H9 (cell line): Measurements from ENCODE around the gene SLC34A3. TPM values are rescaled to one million over a fixed set of nuclear protein-coding genes. Genes with fewer than 3 reads are reported as not detected.

Experiments
- DNase-seq: peaks from one replicate; pipeline ENCODE4 v3.0.0-alpha.2; 2017
- H2AFZ ChIP-seq: one replicate; pipeline ENCODE4 v1.6.1; 2013; ENCODE audit warnings: mild to moderate bottlenecking, low read length, control low read depth, moderate library complexity
- H2AK5ac ChIP-seq: 2 replicates; pipeline ENCODE4 v1.6.1; 2013; ENCODE audit warnings: low read length, control low read depth, mixed read lengths; ENCODE audit not compliant: insufficient read length
- H2BK120ac ChIP-seq: one replicate; pipeline ENCODE4 v1.6.1; 2013; ENCODE audit warnings: low read depth, mild to moderate bottlenecking, low read length, control low read depth, inconsistent platforms; ENCODE audit not compliant: poor library complexity, severe bottlenecking
- H2BK12ac ChIP-seq: 2 replicates; pipeline ENCODE4 v1.6.1; 2013; ENCODE audit warnings: low read length, control low read depth, mixed read lengths, low read depth; ENCODE audit not compliant: insufficient read length
- H2BK15ac ChIP-seq: 2 replicates; pipeline ENCODE4 v1.6.1; 2013; ENCODE audit warnings: low read depth, low read length, control low read depth
- H2BK20ac ChIP-seq: one replicate; pipeline ENCODE4 v1.6.1; 2013; ENCODE audit warnings: low read depth, mild to moderate bottlenecking, low read length, control low read depth, inconsistent platforms; ENCODE audit not compliant: poor library complexity, severe bottlenecking
- H2BK5ac ChIP-seq: 2 replicates; pipeline ENCODE4 v1.6.1; 2013; ENCODE audit warnings: low read length, control low read depth, mixed read lengths; ENCODE audit not compliant: insufficient read length
- H3K14ac ChIP-seq: 2 replicates; pipeline ENCODE4 v1.6.1; 2013; ENCODE audit warnings: low read length, control low read depth; ENCODE audit not compliant: insufficient read depth
- H3K18ac ChIP-seq: 2 replicates; pipeline ENCODE4 v1.6.1; 2013; ENCODE audit warnings: low read depth, mild to moderate bottlenecking, mixed read lengths, low read length, control low read depth; ENCODE audit not compliant: insufficient read length
- H3K23ac ChIP-seq: 2 replicates; pipeline ENCODE4 v1.6.1; 2013; ENCODE audit warnings: low read length, control low read depth, mixed read lengths, low read depth; ENCODE audit not compliant: insufficient read length
- H3K23me2 ChIP-seq: 2 replicates; pipeline ENCODE4 v1.6.1; 2013; ENCODE audit warnings: low read depth, mild to moderate bottlenecking, mixed read lengths, low read length, control low read depth; ENCODE audit not compliant: insufficient read length, poor library complexity, severe bottlenecking
- H3K27ac ChIP-seq: 2 replicates; pipeline ENCODE4 v1.5.1; 2013; ENCODE audit warnings: low read length, control low read depth, mixed read lengths, low read depth; ENCODE audit not compliant: insufficient read length
- H3K27me3 ChIP-seq: 2 replicates; pipeline ENCODE4 v1.6.1; 2013; ENCODE audit warnings: low read length, control low read depth, inconsistent platforms; ENCODE audit not compliant: insufficient read depth
- H3K4ac ChIP-seq: 2 replicates; pipeline ENCODE4 v1.6.1; 2013; ENCODE audit warnings: low read depth, mild to moderate bottlenecking, control low read depth, inconsistent platforms, low read length, moderate library complexity
- H3K4me1 ChIP-seq: 2 replicates; pipeline ENCODE4 v1.6.1; 2013; ENCODE audit warnings: low read length, control low read depth, inconsistent platforms; ENCODE audit not compliant: insufficient read depth
- H3K4me2 ChIP-seq: 2 replicates; pipeline ENCODE4 v1.6.1; 2013; ENCODE audit warnings: low read length, control low read depth, mixed read lengths; ENCODE audit not compliant: insufficient read length, insufficient read depth
- H3K56ac ChIP-seq: 2 replicates; pipeline ENCODE4 v1.6.1; 2013; ENCODE audit warnings: low read depth, mild to moderate bottlenecking, mixed read lengths, low read length, control low read depth; ENCODE audit not compliant: insufficient read length
- H3K79me1 ChIP-seq: 2 replicates; pipeline ENCODE4 v1.6.1; 2013; ENCODE audit warnings: low read depth, mild to moderate bottlenecking, moderate library complexity, low read length, control low read depth, inconsistent platforms; ENCODE audit not compliant: insufficient read depth, poor library complexity, severe bottlenecking
- H3K79me2 ChIP-seq: 2 replicates; pipeline ENCODE4 v1.6.1; 2013; ENCODE audit warnings: low read length, control low read depth, inconsistent platforms; ENCODE audit not compliant: insufficient read depth
- H3K9ac ChIP-seq: 2 replicates; pipeline ENCODE4 v1.6.1; 2013; ENCODE audit warnings: low read length, control low read depth, mixed read lengths; ENCODE audit not compliant: insufficient read length; ENCODE audit errors: extremely low read depth
- H3K9me3 ChIP-seq: one replicate; pipeline ENCODE4 v1.6.1; 2013; ENCODE audit warnings: low read depth, low read length, inconsistent platforms; ENCODE audit not compliant: control insufficient read depth
- H3T11ph ChIP-seq: one replicate; pipeline ENCODE4 v1.6.1; 2013; ENCODE audit warnings: mild to moderate bottlenecking, low read length, control low read depth, inconsistent platforms
- H4K20me1 ChIP-seq: one replicate; pipeline ENCODE4 v1.6.1; 2013; ENCODE audit not compliant: control insufficient read depth, insufficient read length, insufficient read depth
- H4K5ac ChIP-seq: 2 replicates; pipeline ENCODE4 v1.6.1; 2013; ENCODE audit warnings: low read depth, mild to moderate bottlenecking, mixed read lengths, low read length, control low read depth; ENCODE audit not compliant: insufficient read length
- H4K8ac ChIP-seq: replicated peaks from 2 replicates; pipeline ENCODE4 v1.6.1; 2013; ENCODE audit warnings: low read length, control low read depth, mixed read lengths, low read depth; ENCODE audit not compliant: insufficient read length
- H4K91ac ChIP-seq: 2 replicates; pipeline ENCODE4 v1.6.1; 2013; ENCODE audit warnings: low read depth, mild to moderate bottlenecking, moderate library complexity, mixed read lengths, low read length, control low read depth; ENCODE audit not compliant: insufficient read length
- H3K27ac Mint-ChIP-seq, 3 experiments: 2 replicates in 2 of 3; 3 replicates in 1 of 3; pipeline ENCODE4 v1.8.0; 2020 to 2021; ENCODE audit warnings: mixed read lengths in 3 of 3, mild to moderate bottlenecking in 1 of 3, moderate library complexity in 1 of 3
- H3K27me3 Mint-ChIP-seq: 2 replicates; pipeline ENCODE4 v1.8.0; 2021; ENCODE audit warnings: low read depth, mild to moderate bottlenecking, moderate library complexity, mixed read lengths
- H3K36me3 Mint-ChIP-seq, 3 experiments: 2 replicates in 2 of 3; 3 replicates in 1 of 3; pipeline ENCODE4 v1.8.0; 2020 to 2021; ENCODE audit warnings: low read depth in 3 of 3, mixed read lengths in 3 of 3; ENCODE audit not compliant: insufficient read depth in 1 of 3
- H3K4me1 Mint-ChIP-seq, 2 experiments: 2 replicates each; pipeline ENCODE4 v1.8.0; 2020; ENCODE audit warnings: mixed read lengths in 2 of 2
- H3K4me3 Mint-ChIP-seq, 2 experiments: 2 replicates in 1 of 2; 3 replicates in 1 of 2; pipeline ENCODE4 v1.8.0; 2020 to 2021; ENCODE audit warnings: mild to moderate bottlenecking in 2 of 2, mixed read lengths in 2 of 2, moderate library complexity in 1 of 2
- H3K9me3 Mint-ChIP-seq, 2 experiments: 2 replicates in 1 of 2; 3 replicates in 1 of 2; pipeline ENCODE4 v1.8.0; 2020; ENCODE audit warnings: mild to moderate bottlenecking in 2 of 2, mixed read lengths in 2 of 2, moderate library complexity in 1 of 2
- WGBS: extraction: QIAGEN DNeasy Blood & Tissue Kit; methylation state at CpG from one replicate; pipeline ENCODE4 v1.1.7; 2013; ENCODE audit warnings: missing lambda C conversion rate, low lambda C conversion rate, mixed read lengths; ENCODE audit not compliant: insufficient read length; ENCODE audit errors: extremely low coverage; 5-methylcytosine and 5-hydroxymethylcytosine counted together
- total RNA-seq: library from RNA; stranded (reverse); gene quantifications from 2 replicates; pipeline ENCODE4 v1.2.1, GENCODE V29; 2021
- TF ChIP-seq, protein P1 (sequence below): fragments of 200-600 bp; sonication (generic); conservative IDR thresholded peaks from 3 replicates; pipeline ENCODE4 v1.8.0; 2021; ENCODE audit warnings: antibody characterized with exemption, mild to moderate bottlenecking

The SLC34A3 gene
- total RNA-seq, 1 experiment from 2014 or later, result not detected

- H3K18ac ChIP-seq, result no peak overlapping the region
- no peak for DNase-seq
- no peak overlapping the region for H3K4ac ChIP-seq
- no peak overlapping the region for H4K91ac ChIP-seq
- WGBS, result no CpG with 5 or more reads among the region's 49 CpGs
- no peak overlapping the region for H2BK15ac ChIP-seq
- Mint-ChIP-seq H3K36me3 (peaks cover 5 to 34% (median 26%) of the 10 kb centered on the region in 3 experiments; a peak in 6 of 7 replicates), H3K4me3 (no peak overlapping the region), H3K27me3 (no peaks in the 10 kb centered on the region), H3K27ac (no peak overlapping the region; a peak in 1 of 7 replicates), H3K9me3 (no peaks in the 10 kb centered on the region), H3K4me1 (peaks cover 4 to 5% of the 10 kb centered on the region in 2 experiments)
- no peak overlapping the region for H4K8ac ChIP-seq
- no peak overlapping the region for H2AK5ac ChIP-seq
- no peak overlapping the region for H2BK20ac ChIP-seq
- H3K4me2 ChIP-seq, result no peak overlapping the region
- no peaks in the 10 kb centered on the region; the same call in 1 of the 2 replicates for H3K4me1 ChIP-seq
- no peaks in the 10 kb centered on the region for H3K79me2 ChIP-seq
- H2BK120ac ChIP-seq, result no peak overlapping the region
- no peak overlapping the region for H3K23ac ChIP-seq
- H3K27me3 ChIP-seq, result no peaks in the 10 kb centered on the region
- no peaks in the 10 kb centered on the region for H4K20me1 ChIP-seq
- H3T11ph ChIP-seq, result no peak overlapping the region
- H2BK5ac ChIP-seq, result no peak overlapping the region
- H2AFZ ChIP-seq, result no peak overlapping the region
- no peak overlapping the region for H3K9ac ChIP-seq
- H3K23me2 ChIP-seq, result no peaks in the 10 kb centered on the region
- H4K5ac ChIP-seq, result no peak overlapping the region
- TF ChIP-seq, protein P1, sequence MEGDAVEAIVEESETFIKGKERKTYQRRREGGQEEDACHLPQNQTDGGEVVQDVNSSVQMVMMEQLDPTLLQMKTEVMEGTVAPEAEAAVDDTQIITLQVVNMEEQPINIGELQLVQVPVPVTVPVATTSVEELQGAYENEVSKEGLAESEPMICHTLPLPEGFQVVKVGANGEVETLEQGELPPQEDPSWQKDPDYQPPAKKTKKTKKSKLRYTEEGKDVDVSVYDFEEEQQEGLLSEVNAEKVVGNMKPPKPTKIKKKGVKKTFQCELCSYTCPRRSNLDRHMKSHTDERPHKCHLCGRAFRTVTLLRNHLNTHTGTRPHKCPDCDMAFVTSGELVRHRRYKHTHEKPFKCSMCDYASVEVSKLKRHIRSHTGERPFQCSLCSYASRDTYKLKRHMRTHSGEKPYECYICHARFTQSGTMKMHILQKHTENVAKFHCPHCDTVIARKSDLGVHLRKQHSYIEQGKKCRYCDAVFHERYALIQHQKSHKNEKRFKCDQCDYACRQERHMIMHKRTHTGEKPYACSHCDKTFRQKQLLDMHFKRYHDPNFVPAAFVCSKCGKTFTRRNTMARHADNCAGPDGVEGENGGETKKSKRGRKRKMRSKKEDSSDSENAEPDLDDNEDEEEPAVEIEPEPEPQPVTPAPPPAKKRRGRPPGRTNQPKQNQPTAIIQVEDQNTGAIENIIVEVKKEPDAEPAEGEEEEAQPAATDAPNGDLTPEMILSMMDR, result peak; percentile 44
- H3K9me3 ChIP-seq, result no peaks in the 10 kb centered on the region
- H3K14ac ChIP-seq, result no peak overlapping the region
- H3K56ac ChIP-seq, result no peak overlapping the region
- no peak overlapping the region for H3K27ac ChIP-seq
- no peaks in the 10 kb centered on the region for H3K79me1 ChIP-seq
- H2BK12ac ChIP-seq, result no peak overlapping the region
Observed at GRCh38 chr9:137213160-137214060, 17.3 kb upstream of the SLC34A3 start.
